CD4-positive, alpha-beta T cell treated with Interleukin-4 for 4 hours (primary cell): Measurements from ENCODE around the gene GAS2L3.
"Not testable (repeated sequence)": the region's sequence is repeated elsewhere in the genome, so short reads cannot be mapped to it uniquely, and the experiment has no call there.

Source experiments
- DNase-seq: peaks from one replicate; pipeline ENCODE4 v3.0.0-alpha.2; 2020

The GAS2L3 gene

DNA sequence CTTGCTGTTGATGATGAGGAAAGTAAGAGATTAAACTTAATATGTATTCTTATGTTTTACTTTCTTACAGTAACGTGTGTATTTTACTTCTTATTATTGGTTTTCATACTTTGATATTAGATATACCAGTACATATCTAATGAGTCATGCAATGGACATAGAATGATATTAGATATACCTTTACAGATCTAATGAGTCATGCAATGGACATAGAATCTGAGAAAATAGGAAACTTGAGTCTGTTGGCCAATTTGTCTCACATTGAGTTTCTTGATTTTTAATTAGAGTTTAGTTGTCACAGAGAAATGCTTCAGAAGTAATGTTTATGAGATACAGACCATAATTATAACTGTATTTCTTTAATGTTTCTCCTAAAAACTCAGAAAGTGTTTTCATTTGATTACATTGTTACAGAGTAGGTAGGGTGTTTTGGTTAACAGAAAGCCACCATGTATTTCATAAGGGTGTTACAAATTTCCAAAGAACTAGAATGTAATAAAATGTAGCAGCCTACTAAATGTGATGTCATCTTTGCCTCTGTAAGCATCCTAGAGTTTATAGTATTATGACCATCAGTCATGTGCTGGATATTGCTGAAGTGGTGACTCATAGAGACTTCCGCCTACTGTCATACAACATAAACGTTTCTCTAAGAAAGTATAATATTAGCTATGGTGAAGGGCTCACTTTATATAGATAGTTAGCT, 3.0 kb downstream of the GAS2L3 start:
- no peak for DNase-seq

DNA sequence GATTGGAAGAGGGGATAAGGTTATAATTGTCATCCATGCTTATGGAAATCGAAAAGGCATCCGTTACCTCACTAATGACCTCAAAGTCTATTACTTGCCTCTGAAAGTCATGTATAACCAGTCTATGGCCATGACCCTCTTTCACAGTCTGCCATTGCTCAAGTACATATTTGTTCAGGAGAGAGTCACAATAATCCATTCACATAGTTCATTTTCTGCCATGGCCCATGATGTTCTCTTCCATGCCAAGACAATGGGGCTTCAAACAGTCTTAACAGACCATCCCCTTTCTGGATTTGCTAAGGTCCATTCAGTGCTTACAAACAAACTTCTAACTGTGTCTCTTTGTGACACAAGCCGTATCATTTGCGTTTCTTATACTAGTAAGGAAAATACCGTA, 5.4 kb downstream of the GAS2L3 start:
- no peak for DNase-seq

DNA sequence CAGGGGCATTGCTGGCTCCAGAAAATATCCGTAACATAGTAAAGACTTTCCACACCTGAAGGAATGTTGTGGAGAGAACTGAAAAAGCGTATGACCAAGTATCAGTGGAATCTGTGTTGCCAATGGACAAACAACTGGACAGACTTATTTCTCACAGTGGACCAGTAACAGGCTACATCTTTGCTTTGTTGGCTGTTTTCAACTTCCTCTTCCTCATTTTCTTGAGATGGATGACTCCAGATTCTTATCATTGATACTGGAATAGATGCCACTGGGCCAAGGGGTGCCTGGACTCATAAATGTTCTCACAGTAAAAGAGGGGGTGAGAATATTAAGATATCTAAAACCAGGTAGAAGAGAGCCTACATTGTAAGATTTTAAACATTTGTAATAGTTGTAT, 6.4 kb downstream of the GAS2L3 start:
- DNase-seq = no peak

DNA sequence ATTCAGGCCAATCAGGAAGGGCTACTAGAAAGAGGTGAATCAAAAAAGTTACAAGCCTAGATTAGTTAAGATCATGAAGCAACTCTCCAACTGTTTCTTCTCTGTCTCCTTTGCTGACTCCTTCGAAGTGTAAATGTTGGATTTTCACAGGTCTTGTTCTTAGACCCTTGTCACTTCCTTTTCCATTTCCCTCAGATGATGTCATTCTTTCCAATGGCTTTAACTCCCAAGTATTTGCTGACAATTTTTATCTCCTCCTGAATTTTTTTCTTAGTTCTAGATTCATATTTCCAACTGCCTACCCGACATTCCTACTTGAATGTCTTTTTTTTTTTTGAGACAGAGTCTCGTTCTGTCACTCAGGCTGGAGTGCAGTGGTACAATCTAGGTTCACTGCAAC, 10.8 kb downstream of the GAS2L3 start:
- no peak for DNase-seq

DNA sequence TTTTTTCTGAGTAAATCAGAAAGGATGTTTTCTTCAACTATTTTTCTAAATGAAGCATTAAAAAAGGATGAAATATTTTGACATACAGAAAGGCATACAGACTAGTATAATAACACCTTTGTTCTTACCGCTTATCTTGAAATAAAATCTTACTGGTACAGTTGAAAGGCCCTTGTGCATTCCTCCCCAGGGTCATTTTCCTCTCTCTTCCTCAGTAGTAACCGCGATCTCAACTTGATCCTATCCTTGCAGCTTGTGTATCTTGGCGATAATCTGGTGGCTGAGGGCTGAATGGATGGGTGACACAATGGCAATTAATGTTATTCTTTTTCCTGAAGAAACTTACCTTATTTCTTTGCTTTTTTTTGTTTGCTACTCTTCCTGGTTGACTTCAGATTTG, 18.5 kb downstream of the GAS2L3 start:
- DNase-seq = no peak

DNA sequence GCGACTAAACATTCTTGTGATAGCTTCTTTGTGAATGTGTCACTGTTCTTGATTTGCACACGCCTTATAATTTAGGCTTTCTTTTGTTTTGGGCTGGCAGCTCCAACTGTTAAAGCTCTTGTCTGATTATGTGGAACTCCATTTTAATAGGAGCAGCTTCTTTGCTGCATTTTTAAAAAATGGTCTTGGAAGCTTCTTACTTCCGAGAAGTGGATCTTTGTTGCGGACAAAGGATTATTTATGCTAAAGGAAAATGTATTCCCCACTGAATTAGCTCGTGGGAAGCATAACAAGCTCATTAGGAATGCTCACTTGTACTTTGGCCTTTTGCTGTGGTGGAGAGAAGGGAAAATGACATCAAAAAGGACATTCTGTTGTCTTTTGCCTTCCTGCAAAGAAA, 20.0 kb downstream of the GAS2L3 start:
- DNase-seq = no peak

DNA sequence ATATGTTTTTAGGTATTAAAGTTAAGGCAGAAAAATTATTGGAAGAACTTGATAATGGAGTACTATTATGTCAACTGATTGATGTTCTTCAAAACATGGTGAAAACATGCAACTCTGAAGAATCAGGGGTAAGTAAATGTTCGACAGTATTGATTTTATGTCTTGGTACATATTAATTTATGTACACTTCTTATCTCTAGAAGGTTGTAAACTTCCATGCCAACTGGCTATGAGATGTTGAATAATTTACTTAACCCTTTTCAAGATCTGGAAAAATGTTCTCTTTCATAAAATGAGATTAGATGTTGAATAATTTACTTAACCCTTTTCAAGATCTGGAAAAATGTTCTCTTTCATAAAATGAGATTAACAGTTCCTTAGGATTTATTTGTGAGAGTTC, 28.1 kb downstream of the GAS2L3 start:
- no peak for DNase-seq

DNA sequence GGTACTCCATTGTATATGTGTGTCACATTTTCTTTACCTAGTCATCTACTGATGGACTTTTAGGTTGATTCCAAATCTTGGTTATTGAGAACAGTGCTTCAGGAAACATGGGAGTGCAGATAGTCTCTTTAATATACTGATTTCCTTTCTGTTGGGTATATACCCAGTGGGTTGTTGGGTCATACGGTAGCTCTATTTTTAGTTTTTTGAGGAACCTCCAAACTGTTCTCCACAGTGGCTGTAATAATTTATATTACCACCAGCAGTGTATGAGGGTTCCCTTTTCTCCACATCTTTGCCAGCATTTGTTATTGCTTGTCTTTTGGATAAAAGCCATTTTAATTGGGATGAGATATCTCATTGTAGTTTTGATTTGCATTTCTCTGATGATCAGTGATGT, 29.5 kb downstream of the GAS2L3 start:
- not testable (repeated sequence) for DNase-seq

DNA sequence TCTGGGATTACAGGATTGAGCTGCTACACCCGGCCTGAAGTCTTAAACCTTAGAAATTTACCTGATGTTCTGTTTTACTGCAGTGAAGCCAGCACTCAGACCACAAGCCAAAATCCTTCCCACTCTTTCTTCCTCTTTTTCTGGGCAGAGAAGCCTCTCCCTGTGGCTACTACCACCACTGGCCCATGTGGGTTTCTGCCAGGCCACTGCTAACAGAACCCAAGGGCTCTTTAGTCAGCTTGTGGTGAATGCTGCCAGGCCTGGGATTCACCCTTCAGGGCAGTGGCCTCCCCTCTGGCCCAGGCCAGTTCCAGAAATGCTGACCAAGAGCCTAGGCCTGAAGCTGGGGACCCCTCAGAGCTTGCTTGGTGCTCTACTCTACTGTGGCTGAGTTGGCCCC, 35.3 kb downstream of the GAS2L3 start:
- no peak for DNase-seq

DNA sequence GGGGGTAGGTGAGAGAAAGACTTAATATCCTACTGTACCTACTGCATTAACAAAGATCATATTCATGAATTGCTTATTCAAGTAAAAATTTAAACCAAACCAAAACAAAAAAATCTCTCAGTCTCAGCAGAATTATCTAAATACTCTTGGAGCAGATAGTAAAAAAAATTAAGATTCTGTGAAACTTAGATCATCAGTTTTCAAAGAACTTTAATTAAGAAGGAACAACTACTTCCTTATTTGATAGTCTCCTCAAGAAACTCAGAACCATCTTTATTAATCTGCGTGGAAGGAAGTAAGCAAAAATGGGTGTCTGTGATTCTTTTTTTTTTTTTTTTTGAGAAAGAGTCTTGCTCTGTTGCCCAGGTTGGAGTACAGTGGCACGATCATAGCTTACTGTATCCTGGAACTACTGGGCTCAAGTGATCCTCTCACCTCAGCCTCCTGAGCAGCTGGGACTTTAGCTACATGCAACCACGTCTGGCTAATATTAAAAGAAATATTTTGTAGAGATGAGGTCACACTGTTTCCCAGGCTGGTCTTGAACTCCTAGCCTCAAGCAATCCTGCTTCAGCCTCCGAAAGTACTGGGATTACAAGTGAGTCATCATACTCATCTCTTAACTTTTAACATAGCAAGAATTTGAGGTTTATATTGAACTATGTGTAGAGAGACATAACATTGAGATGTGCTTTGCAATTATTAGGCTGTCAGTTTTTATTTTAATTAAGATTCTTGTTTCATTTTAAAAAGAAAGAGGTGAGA, 37.4 kb downstream of the GAS2L3 start:
- DNase-seq = no peak

DNA sequence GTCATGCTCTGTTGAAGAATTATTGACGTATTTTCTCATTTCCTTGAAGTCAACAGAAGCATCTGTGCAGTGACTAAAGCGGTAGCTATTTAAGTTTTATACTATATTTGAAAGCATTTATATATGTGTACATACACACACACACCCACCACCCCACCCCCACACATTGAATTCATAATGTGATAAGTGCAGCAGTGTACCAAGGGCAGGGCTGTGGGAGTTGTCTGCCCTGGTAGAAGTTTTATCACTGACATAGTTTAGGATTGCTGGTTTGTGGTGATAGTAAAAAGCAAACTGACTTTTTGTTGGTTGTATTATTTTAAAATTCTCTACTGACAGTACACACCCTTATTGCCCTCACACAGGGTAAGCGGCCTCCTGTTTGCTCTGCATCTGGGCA, 39.1 kb downstream of the GAS2L3 start:
- DNase-seq = no peak

DNA sequence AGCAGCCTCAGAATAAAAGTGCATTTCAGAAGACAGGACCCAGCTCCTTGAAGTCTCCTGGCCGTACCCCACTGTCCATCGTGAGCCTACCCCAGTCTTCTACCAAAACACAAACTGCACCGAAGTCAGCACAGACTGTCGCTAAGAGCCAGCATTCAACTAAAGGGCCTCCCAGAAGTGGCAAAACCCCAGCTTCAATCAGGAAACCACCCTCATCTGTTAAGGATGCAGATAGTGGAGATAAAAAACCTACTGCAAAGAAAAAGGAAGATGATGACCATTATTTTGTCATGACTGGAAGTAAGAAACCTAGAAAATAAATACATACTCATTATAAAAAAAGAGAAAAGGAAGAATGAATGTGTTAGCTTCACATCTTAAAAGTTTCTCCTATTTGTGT, 51.1 kb downstream of the GAS2L3 start:
- no peak for DNase-seq

DNA sequence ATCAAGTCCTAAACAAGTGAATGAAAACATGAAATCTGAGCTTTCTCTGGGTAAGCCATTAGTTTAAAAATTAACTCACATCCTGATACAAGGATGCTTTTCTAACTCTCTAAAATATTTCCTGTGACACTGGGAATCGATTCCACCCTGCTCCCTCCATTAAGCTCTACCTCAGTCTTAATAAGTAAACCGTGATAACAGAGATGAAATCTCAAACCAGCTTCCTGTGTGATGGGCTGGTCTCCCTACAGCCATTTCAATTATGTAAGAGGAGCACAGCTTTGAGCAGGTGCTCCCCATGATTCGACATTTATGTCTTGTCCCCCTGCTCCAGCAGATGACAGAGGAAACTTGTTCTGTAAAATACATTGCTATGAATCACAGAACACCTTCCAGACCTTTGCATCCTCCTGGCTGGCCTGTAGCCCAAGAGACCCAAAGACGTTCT, 59.0 kb downstream of the GAS2L3 start:
- DNase-seq = no peak

DNA sequence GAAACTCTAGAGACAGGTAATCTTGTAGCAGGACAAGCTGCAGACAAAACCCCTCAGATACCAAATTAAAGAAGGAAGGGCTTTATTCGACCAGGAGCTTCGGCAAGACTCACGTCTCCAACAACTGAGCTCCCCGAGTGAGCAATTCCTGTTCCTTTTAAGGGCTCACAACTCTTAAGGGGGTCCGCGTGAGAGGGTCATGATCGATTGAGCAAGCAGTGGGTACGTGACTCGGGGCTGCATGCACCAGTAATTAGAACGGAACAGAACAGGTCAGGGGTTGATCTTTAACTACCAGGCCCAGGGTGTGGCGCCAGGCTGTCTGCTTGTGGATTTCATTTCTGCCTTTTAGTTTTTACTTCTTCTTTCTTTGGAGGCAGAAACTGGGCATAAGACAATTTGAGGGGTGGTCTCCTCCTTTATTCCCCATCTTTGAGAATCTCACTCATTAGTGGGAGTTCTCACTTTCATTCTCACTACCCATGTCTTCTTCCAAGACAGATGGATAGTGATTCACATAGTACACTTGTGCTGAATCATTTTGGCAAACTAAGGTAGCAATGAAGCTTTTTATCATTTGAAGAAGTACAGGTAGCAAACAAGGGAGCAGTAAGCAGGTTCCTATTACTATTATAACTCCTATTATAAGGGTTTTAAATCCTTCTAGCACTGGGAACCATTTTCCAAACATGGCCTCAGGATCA, 59.8 kb downstream of the GAS2L3 start:
- DNase-seq = not testable (repeated sequence)

DNA sequence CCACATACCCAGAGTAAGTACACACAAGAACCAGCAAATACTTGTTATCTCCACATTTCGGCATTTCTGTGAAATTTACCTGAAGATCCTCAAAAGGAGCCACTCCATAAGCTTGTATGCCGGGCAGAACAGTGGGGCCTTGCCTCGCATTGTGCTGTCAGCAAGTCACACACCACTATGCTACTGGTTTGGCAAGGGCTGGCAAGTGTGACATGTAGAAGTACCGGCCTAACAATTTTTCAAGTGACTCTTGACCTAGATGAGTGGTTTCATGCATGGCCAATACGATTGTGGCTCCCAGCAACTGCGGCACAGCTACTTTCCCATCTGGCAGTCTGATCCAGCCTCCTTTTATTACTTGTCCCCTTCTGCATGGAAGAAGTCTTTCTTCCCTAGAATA, 69.8 kb downstream of the GAS2L3 start:
- DNase-seq = no peak

DNA sequence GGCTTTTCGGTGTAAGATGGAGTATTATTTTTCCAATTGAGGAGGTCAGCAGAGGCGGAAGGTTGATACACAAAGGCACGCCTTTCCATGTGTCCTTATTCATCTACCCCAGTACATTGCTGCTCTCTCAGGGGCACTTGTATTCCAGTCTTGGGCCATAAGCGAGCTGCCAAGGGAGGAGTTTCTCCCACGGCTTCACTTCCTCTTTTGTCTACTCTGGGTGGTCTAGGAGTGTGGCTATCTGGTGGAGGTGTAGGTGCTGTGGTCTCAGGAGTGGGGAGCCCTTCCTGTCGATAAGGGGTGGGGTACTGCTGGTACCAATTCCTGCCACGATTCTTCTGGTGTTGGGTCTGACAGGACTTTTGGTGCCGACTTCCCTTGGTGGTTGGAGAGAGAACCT, 73.4 kb downstream of the GAS2L3 start:
- DNase-seq = no peak

DNA sequence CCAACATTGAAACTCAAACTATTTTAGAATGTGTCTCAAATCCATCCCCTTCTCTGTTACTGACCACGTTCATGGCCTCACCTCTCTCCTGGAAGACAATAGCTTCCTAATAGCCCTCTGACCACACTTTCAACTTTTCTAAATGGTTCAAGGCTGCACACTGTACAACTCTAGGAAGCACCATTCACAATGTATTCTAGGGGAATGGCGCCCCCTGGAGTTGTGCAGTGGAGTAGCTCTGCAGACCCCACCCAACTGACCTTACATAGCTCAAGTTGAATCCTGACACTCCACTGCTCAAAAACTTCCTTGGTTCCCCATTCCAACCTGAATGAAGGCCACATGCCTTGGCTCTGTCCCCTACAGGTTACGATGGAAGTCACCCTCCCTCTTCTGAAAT, 77.6 kb downstream of the GAS2L3 start:
- DNase-seq = no peak

DNA sequence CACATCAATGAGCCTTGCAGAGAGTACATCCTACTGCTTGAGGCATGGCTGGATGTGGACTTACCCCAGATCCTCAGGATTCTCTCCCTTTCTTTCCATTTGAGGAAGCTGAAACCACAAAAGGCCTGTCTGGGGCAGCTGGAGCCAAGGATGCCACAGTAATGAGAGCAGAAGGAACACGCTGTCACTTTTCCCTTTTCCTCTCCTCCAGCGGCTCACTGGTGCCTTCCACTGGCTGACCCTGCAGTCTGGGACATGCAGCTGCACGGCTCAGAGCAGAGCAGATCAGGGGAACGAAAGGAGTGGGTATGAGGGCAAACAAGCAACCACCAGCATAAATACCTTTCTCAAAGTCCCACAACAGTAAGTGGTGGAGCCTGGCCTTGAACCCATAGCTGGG, 78.2 kb downstream of the GAS2L3 start:
- no peak for DNase-seq

DNA sequence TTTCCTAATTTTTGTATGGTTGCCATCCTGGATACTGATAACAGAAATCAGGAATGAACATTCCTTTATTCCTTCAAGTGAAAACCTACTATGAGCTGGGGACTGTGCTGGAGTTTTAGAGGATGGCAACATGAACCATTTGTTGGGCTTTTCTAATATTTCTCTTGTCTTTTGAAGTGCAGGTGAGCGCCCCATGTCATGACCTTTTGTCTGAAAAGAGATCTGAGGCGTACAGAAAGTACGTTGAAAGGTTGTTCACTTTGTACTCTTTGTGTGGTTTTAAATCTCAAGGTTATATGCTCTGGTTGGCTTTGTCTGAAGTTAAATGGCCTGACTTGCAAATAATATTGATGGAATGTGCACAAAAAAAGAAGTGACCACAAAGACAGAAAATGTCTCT, 79.0 kb downstream of the GAS2L3 start:
- DNase-seq = no peak

DNA sequence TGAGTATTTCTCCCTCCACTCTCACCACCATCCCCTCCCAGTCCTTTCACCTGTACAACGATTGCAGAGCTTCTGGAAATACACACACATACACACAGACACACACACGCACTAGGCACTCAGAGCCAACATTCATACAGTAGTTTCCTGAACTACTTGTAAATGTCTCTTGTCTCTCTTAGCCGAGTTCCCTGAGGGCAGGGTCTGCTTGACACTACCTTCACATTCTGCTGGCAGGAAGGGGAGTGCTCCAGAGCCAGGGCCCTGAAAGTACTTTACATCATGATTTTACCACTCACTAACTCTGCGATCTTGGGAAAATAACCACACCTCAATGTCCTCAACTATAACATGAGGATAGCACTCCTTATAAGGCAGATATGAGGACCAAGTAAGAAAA, 82.7 kb downstream of the GAS2L3 start:
- no peak for DNase-seq

DNA sequence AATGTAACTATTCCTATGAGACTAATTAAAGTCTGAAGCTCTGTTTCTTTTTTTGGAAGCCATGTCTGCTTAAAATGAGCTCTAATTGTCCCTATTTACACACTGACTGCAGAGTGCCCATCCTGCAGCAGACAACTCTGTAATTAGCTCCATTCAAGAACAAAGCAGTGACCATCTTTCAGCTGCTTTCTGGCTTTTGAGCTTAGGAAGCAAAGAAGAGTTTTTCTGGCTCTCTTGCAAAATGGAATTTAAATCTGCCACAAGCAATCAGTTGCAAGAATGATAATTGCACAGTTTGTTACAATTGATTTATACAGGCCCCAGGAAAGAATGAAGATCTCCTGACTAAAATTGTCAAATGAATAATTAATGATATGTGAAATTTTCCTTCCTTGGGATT, 83.4 kb downstream of the GAS2L3 start:
- DNase-seq = no peak

DNA sequence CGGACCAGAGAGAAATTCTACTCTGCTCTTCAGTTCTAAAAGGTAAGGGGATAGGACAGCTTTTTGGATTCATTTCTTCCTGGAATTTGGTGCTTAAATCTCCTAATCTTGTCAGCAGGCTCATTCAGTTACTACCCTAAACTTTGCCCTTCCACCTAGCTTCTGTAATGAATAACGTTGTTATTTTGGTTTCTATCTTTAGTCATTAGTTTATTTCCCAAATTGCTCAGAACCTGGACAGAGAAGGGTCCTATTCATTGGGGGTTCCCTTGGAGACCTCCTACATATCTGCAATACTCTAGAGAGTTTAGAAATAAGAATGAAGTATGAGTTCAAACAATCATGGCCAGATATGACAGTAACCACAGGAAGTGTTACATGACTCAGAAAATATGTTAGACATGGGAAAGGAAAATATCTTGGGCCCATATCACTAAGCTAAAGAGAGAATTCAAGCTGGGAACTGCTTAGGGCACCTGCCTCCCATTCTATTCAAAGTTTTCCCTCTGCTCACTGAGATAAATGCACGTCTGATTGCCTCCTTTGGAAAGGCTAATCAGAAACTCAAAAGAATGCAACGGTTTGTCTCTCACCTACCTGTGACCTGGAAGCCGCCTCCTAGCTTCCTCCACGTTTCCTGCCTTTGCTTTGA, 87.9 kb downstream of the GAS2L3 start:
- DNase-seq = no peak

DNA sequence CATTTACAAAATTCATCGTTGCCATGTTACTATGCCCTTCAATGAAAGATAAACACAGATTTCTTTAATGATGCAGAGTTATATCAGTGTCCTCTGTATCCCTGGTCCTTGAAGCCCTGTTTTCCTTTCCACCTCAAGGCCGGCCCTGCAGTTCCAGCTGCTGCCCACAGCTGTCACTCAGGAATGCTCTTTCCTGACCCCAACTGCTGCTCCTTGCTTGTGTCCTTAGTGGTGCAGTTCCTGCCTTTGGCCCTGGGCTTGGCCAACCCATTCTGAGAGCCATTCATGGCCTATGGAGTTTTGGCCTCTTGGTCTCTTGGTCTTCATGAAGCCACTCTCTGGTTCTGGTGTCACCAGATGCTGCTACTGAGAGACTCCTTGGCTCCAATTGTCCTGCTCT, 93.1 kb downstream of the GAS2L3 start:
- DNase-seq = no peak
